ENCODE results near the gene AMFR.

Gene AMFR

DNA sequence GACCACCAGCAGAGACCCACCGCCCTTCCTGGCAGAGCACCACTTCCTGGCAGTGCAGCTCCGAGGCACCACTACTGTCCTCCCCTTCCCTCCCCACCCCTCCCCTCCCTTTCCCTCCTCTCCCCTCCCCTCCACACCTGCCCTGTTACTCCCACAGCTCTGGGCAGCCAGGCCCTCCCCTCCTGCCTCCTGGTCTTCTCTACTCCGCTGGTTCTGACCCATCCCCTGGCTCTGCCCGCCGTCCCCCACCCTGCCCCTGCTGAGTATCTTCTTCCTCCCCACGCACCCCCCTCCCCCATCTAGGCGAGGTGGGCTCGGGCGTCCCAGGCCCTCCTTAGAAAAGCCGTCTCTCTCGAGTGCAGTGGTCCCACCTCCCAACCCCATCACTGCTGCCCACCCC is 77.7 kb downstream of the AMFR start:
- TF ChIP-seq, protein P1, sequence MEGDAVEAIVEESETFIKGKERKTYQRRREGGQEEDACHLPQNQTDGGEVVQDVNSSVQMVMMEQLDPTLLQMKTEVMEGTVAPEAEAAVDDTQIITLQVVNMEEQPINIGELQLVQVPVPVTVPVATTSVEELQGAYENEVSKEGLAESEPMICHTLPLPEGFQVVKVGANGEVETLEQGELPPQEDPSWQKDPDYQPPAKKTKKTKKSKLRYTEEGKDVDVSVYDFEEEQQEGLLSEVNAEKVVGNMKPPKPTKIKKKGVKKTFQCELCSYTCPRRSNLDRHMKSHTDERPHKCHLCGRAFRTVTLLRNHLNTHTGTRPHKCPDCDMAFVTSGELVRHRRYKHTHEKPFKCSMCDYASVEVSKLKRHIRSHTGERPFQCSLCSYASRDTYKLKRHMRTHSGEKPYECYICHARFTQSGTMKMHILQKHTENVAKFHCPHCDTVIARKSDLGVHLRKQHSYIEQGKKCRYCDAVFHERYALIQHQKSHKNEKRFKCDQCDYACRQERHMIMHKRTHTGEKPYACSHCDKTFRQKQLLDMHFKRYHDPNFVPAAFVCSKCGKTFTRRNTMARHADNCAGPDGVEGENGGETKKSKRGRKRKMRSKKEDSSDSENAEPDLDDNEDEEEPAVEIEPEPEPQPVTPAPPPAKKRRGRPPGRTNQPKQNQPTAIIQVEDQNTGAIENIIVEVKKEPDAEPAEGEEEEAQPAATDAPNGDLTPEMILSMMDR (conservative IDR thresholded peaks at IDR 0.05; ENCODE audit: low read depth) = no peak
- CTCF ChIA-PET = interaction anchor here (0.7 to 1.1 kb wide), 2 partner anchors 9 to 15 kb away, joined by 3 read pairs; no protein-coding TSS in a partner anchor
- POLR2A ChIA-PET (ENCODE audit: low non-redundant PET) = no interaction called here
- no peak overlapping the region for H3K27ac ChIP-seq
- DNase-seq (ENCODE audit: low spot score) = no peak

DNA sequence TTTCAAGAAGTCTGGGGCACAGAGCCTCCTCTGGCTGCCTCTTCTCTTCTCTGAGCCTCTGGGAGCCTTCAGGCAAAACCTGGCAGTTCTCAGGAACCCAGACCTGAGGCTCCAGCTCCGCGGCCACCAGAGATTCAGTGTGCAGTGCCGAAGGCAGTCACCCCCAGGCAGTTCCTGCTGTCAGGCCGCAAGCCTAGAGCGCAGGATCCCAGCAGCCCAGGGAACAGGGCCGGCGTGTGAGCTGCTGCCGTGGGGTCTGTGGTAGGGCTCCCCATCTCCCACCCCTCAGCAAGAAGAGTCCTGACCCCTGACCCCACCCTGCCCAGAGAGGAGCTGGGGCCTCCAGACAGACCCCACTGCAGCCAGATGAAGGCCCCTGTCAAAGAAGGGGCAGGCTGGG is 78.2 kb downstream of the AMFR start:
- TF ChIP-seq, protein P1 (conservative IDR thresholded peaks at IDR 0.05; ENCODE audit: low read depth) = no peak
- CTCF ChIA-PET = interaction anchor here (1.1 kb wide), 1 partner anchor 15 kb away, joined by 3 read pairs; no protein-coding TSS in a partner anchor
- POLR2A ChIA-PET (ENCODE audit: low non-redundant PET) = no interaction called here
- DNase-seq (ENCODE audit: low spot score) = no peak
- no peak overlapping the region for H3K27ac ChIP-seq

DNA sequence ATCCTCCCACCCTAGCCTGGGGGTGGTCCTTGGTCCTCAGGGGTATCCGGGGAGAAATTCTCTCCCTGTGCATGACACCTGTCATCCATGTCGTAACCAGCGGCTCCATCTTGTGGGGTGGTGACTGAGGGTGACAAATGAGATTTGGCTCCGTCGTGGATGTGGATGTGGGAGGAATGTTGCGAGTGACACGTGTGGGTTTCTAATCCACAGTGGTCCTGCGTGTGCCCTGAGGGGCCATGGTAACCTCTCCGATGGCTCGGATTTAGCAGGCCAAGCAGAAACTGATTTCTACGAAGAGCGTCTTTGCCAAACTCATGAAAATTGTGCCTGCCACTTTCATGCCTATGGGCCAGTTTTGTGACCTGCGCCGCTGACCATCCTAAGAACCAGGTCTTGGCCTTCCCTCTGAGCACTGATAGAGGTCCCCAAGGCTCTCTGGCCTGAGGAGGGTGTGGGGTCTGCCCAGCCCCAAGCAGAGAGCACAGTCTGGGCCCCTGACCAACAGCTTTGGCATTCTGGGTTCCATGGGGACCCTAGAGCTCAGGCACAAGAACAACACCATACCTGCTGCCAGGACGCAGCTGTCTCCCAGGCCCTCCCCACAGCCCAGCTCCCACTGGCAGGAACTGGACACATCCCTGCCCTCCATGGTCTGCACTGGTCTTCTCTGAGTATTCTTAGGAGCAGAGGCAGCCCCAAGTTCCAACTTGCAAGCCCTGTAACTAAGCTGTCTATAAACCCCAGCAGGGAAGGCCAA is 79.0 kb downstream of the AMFR start:
- no peak for DNase-seq (ENCODE audit: low spot score)
- H3K27ac ChIP-seq = no peak overlapping the region
- POLR2A ChIA-PET (ENCODE audit: low non-redundant PET) = no interaction called here
- TF ChIP-seq, protein P1 (conservative IDR thresholded peaks at IDR 0.05; ENCODE audit: low read depth) = no peak
- CTCF ChIA-PET = interaction anchor here (0.8 kb wide), 1 partner anchor 10 kb away, joined by 5 read pairs; no protein-coding TSS in a partner anchor

DNA sequence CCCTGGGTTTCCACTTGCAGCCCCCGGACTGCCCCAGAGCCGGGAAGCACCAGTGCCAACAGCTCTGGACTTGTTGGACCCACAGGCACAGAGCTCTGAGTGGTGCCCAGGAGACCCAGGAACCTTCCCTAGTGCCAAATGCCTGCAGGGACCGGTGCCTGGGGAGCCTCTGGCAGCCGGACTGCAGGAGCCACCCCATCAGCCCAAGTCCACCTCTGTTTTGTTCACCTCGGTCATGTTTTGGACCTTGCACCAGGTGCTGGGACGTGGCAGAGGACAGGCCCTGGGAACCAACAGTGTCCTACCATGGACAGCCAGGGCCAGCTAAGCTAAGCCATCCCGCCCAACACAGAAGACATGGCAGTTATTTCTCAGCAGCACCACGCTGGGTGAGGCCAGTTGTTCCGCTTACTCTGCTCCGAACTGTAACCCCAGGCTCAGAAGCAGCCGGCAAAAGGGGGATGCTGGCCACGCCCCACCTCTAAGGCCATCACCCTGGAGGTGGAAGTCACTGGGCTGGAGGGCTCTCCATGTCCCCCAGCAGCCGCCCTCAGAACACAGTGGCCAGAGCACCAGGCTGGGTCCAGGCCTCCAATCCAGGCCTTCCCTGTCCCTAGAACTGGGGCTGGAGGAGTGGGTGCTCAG is 79.8 kb downstream of the AMFR start:
- TF ChIP-seq, protein P1 (conservative IDR thresholded peaks at IDR 0.05; ENCODE audit: low read depth) = no peak
- peak overlapping the region; percentile 45; the same call in 1 of the 2 replicates for H3K27ac ChIP-seq
- DNase-seq (ENCODE audit: low spot score) = no peak
- POLR2A ChIA-PET (ENCODE audit: low non-redundant PET) = interaction anchor here (0.6 kb wide), 1 partner anchor 639 kb away, joined by 9 read pairs; no protein-coding TSS in a partner anchor
- CTCF ChIA-PET = interaction anchor here (0.6 kb wide), 1 partner anchor 79 kb away, joined by 3 read pairs; no protein-coding TSS in a partner anchor

DNA sequence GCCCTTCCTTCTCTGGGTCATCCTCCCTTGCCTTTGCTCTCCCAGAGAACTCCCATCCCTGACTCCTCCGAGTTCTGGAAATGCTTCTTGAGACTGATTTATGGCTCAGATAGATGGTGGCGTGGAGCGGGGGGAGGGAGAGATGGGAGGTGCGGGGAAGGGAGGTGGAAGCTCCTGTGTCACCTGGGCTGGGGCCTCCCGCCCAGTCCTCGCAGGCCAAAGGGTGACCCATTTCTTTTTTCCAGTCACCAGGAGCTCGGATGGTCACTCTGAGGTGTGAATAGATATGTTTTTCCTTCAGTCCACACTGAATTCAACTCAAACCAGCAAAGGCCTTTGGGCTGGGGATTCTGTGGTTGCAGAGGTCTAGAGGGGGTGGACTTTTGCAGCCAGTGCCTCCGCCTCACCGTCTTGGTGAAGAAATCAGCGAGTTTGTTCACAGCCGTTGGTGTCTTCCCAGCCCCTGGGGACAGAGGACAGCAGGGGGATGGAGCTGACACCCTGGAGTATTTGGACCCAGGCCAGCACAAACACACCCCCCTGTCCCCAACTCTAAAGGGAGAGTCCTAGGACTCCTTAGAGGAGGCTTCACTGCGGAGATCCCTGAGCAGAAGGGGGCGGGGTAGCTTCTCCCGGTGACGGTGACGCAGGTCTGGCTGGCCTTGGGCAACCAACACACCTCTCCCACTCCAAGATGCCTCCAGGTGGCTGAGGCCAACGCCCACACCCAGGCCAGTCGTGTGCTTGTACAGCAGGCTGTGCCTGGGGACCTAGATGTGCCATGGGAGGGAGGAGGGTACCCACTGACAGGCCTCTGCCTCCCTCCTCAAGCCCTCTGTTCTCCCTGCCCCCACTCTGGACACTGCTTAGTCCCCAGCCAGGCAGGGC is 80.6 kb downstream of the AMFR start:
- TF ChIP-seq, protein P1 (conservative IDR thresholded peaks at IDR 0.05; ENCODE audit: low read depth) = no peak
- CTCF ChIA-PET = interaction anchor here (0.6 to 0.7 kb wide), 2 partner anchors 12 to 79 kb away, joined by 3 read pairs; no protein-coding TSS in a partner anchor
- H3K27ac ChIP-seq = peak overlapping the region; percentile 45
- DNase-seq (ENCODE audit: low spot score) = peak; percentile 65
- POLR2A ChIA-PET (ENCODE audit: low non-redundant PET) = interaction anchor here (0.6 kb wide), 1 partner anchor 638 kb away, joined by 9 read pairs; no protein-coding TSS in a partner anchor

All from RWPE1 (cell line).